ENCODE data around the gene GPC3. TPM values are rescaled to one million over a fixed set of nuclear protein-coding genes. Genes with fewer than 3 reads are reported as not detected.

The GPC3 gene
- total and polyA plus RNA-seq, 2 of the 4 experiments (the other 2 are of a cell fraction) = not detected

GRCh38 chrX:133918361-133918771, 67.0 kb downstream of the GPC3 start:
- Histone ChIP-seq H3K4me2 (ENCODE audit: low read depth, low read length) (no peak overlapping the region), H2AK5ac (ENCODE audit: low read depth, low read length) (no peak overlapping the region), H3K9me3 (ENCODE audit: control insufficient read depth, insufficient read depth, low read length) (no peaks in the 10 kb centered on the region), H3K18ac (ENCODE audit: low read depth, low read length) (no peak overlapping the region), H4K91ac (ENCODE audit: insufficient read depth, low read depth, low read length) (no peak overlapping the region), H3K4me1 (ENCODE audit: control insufficient read depth, insufficient read depth, low read length) (no peaks in the 10 kb centered on the region), H2AK9ac (replicated peaks; ENCODE audit: low read depth, low read length, poor library complexity) (no peak overlapping the region), H4K8ac (ENCODE audit: low read depth in 2 of 2, low read length in 2 of 2) (no peak overlapping the region), H4K20me1 (ENCODE audit: insufficient read depth, low read length) (no peaks in the 10 kb centered on the region), H3K27ac (ENCODE audit: insufficient read depth, low read length) (no peak overlapping the region), H4K5ac (ENCODE audit: low read depth, low read length) (no peak overlapping the region), H3K4me3 (ENCODE audit: insufficient read depth, low read depth, low read length) (no peak overlapping the region), H3K36me3 (ENCODE audit: control insufficient read depth, insufficient read depth, low read length) (no peaks in the 10 kb centered on the region), H3K9ac (ENCODE audit: low read depth, low read length) (no peak overlapping the region), H3K9me1 (ENCODE audit: insufficient read depth, low read length) (no peaks in the 10 kb centered on the region), H3K14ac (replicated peaks; ENCODE audit: low read depth, low read length) (no peak overlapping the region), H2BK15ac (ENCODE audit: low read depth, low read length) (no peak overlapping the region), H2AFZ (replicated peaks; ENCODE audit: low read length, poor library complexity) (no peak overlapping the region), H3K56ac (ENCODE audit: extremely low read depth, insufficient read depth, low read length) (no peak overlapping the region), H2BK120ac (ENCODE audit: low read depth, low read length) (no peak overlapping the region), H2BK20ac (ENCODE audit: low read depth, low read length) (no peak overlapping the region), H3K27me3 (ENCODE audit: control insufficient read depth, insufficient read depth, low read length) (no peaks in the 10 kb centered on the region; the same call in 1 of the 2 replicates), H2BK5ac (ENCODE audit: low read depth, low read length, poor library complexity, severe bottlenecking) (no peak overlapping the region), H3K23ac (ENCODE audit: low read depth, low read length) (no peak overlapping the region), H3K4ac (ENCODE audit: low read depth, low read length) (no peak overlapping the region), H3K79me1 (ENCODE audit: low read depth in 1 of 2, low read length in 2 of 2) (no peaks in the 10 kb centered on the region)
- in situ Hi-C loops (cut with MboI; ENCODE audit: low sequenced_read_pairs) = no loop called here
- dilution Hi-C loops (cut with HindIII; ENCODE audit: low sequenced_read_pairs, unreplicated experiment) = no loop called here
- ATAC-seq (ENCODE audit: low read depth) (no peak), DNase-seq (no peak)
- intact Hi-C loops (cut with micrococcal nuclease) = no loop called here
- WGBS, 2 experiments (ENCODE audit: extremely low coverage in 2 of 2, insufficient read length in 1 of 2) = no CpG with 5 or more reads among the region's 3 CpGs
- ChIA-PET CTCF (no interaction called here), POLR2A (ENCODE audit: unreplicated experiment) (no interaction called here)
- TF ChIP-seq BHLHE40 (IDR thresholded peaks at IDR 0.05; ENCODE audit: low read depth, low read length) = no peak
- BruUV-seq (replicated peaks) = no TSS peak

Data from IMR-90 (cell line).